ENCODE results near the gene NEDD4L.

Gene NEDD4L

GRCh38 chr18:58292638-58293037 is 248.6 kb downstream of the NEDD4L start:
- 0 out of 2 replicates have a peak, but pooled peaks cover 4% of the 10 kb centered on the region for H4K20me1 ChIP-seq (ENCODE audit: low read depth, low read length)
- no peaks in the 10 kb centered on the region for H3K9me2 ChIP-seq (replicated peaks; ENCODE audit: insufficient read depth, low read length)
- H3K27me3 ChIP-seq (ENCODE audit: low read length) = no peaks in the 10 kb centered on the region
- H2AFZ ChIP-seq (ENCODE audit: low read depth, low read length, severe bottlenecking) = no peak overlapping the region
- H3K36me3 ChIP-seq (ENCODE audit: low read length) = no peaks in the 10 kb centered on the region
- no peaks in the 10 kb centered on the region for H3K79me2 ChIP-seq (ENCODE audit: insufficient read depth, low read length)
- no peaks in the 10 kb centered on the region for H3F3A ChIP-seq (ENCODE audit: insufficient read depth)
- H3K27ac ChIP-seq (ENCODE audit: low read depth, low read length) = no peak overlapping the region
- no peak for TF ChIP-seq EZH2phosphoT487 (conservative IDR thresholded peaks at IDR 0.05; ENCODE audit: low read length)
- TF ChIP-seq, protein P1, sequence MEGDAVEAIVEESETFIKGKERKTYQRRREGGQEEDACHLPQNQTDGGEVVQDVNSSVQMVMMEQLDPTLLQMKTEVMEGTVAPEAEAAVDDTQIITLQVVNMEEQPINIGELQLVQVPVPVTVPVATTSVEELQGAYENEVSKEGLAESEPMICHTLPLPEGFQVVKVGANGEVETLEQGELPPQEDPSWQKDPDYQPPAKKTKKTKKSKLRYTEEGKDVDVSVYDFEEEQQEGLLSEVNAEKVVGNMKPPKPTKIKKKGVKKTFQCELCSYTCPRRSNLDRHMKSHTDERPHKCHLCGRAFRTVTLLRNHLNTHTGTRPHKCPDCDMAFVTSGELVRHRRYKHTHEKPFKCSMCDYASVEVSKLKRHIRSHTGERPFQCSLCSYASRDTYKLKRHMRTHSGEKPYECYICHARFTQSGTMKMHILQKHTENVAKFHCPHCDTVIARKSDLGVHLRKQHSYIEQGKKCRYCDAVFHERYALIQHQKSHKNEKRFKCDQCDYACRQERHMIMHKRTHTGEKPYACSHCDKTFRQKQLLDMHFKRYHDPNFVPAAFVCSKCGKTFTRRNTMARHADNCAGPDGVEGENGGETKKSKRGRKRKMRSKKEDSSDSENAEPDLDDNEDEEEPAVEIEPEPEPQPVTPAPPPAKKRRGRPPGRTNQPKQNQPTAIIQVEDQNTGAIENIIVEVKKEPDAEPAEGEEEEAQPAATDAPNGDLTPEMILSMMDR (IDR thresholded peaks at IDR 0.05; ENCODE audit: insufficient read depth, low read length, poor library complexity, severe bottlenecking) = no peak
- H3K4me3 ChIP-seq (ENCODE audit: insufficient read depth, low read length, poor library complexity, severe bottlenecking) = no peak overlapping the region
- H3K9ac ChIP-seq (ENCODE audit: low read length) = no peak overlapping the region
- H3K9me3 ChIP-seq (ENCODE audit: insufficient read depth, low read length) = no peaks in the 10 kb centered on the region
- no peak overlapping the region for H3K4me2 ChIP-seq (ENCODE audit: low read depth, low read length, poor library complexity, severe bottlenecking)

DNA sequence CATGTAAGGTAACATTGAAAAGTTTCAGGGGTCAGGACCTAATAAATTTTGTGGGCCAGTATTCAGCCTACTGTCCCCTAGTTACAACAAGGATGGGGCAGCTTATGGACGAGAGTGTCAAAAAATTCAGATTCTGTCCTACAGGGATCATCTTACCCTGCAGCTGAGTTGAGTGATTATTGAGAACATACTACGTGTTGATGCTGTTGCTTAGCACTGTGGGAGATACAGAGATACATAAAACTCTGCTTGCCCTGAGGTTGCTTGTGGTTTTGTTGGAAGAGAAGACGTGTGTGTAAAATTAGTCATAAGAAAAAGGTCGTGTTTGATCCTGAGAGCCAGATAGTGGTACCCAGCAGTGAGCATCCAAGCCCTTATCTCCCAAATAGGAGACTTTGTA is 253.2 kb downstream of the NEDD4L start:
- TF ChIP-seq, protein P1 (IDR thresholded peaks at IDR 0.05; ENCODE audit: insufficient read depth, low read length, poor library complexity, severe bottlenecking) = no peak
- no peak for TF ChIP-seq EZH2phosphoT487 (conservative IDR thresholded peaks at IDR 0.05; ENCODE audit: low read length)
- Histone ChIP-seq H3K79me2 (ENCODE audit: insufficient read depth, low read length) (no peaks in the 10 kb centered on the region), H3K9ac (ENCODE audit: low read length) (no peak overlapping the region), H3K4me3 (ENCODE audit: insufficient read depth, low read length, poor library complexity, severe bottlenecking) (no peak overlapping the region), H3K9me2 (replicated peaks; ENCODE audit: insufficient read depth, low read length) (no peaks in the 10 kb centered on the region), H3F3A (ENCODE audit: insufficient read depth) (no peaks in the 10 kb centered on the region), H3K36me3 (ENCODE audit: low read length) (no peaks in the 10 kb centered on the region), H2AFZ (ENCODE audit: low read depth, low read length, severe bottlenecking) (no peak overlapping the region), H3K27ac (ENCODE audit: low read depth, low read length) (no peak overlapping the region), H3K9me3 (ENCODE audit: insufficient read depth, low read length) (no peaks in the 10 kb centered on the region), H3K27me3 (ENCODE audit: low read length) (no peaks in the 10 kb centered on the region), H4K20me1 (ENCODE audit: low read depth, low read length) (peaks cover 3% of the 10 kb centered on the region; the same call in 1 of the 2 replicates), H3K4me2 (ENCODE audit: low read depth, low read length, poor library complexity, severe bottlenecking) (no peak overlapping the region)

GRCh38 chr18:58298251-58299134 is 254.5 kb downstream of the NEDD4L start:
- Histone ChIP-seq H3K36me3 (ENCODE audit: low read length) (no peaks in the 10 kb centered on the region), H3K9me3 (ENCODE audit: insufficient read depth, low read length) (no peaks in the 10 kb centered on the region), H2AFZ (ENCODE audit: low read depth, low read length, severe bottlenecking) (no peak overlapping the region), H3K4me3 (ENCODE audit: insufficient read depth, low read length, poor library complexity, severe bottlenecking) (no peak overlapping the region), H3K4me2 (ENCODE audit: low read depth, low read length, poor library complexity, severe bottlenecking) (no peak overlapping the region), H3F3A (ENCODE audit: insufficient read depth) (no peaks in the 10 kb centered on the region), H3K27me3 (ENCODE audit: low read length) (no peaks in the 10 kb centered on the region), H4K20me1 (ENCODE audit: low read depth, low read length) (peaks cover 3% of the 10 kb centered on the region; the same call in 1 of the 2 replicates), H3K27ac (ENCODE audit: low read depth, low read length) (no peak overlapping the region), H3K9ac (ENCODE audit: low read length) (no peak overlapping the region), H3K9me2 (replicated peaks; ENCODE audit: insufficient read depth, low read length) (no peaks in the 10 kb centered on the region), H3K79me2 (ENCODE audit: insufficient read depth, low read length) (no peaks in the 10 kb centered on the region)
- TF ChIP-seq EZH2phosphoT487 (conservative IDR thresholded peaks at IDR 0.05; ENCODE audit: low read length) = no peak
- TF ChIP-seq, protein P1 (IDR thresholded peaks at IDR 0.05; ENCODE audit: insufficient read depth, low read length, poor library complexity, severe bottlenecking) = no peak
